B cell (primary cell): ENCODE measurements around the gene TMPRSS11D. TPM values are rescaled to one million over a fixed set of nuclear protein-coding genes. Genes with fewer than 3 reads are reported as not detected.

Source experiments
- ATAC-seq: fragments of 200-7000 bp; cut with Tn5 transposase; one replicate; pipeline ENCODE4 v1.10.0; 2021; ENCODE audit warnings: low read depth, mild to moderate bottlenecking, moderate number of reproducible peaks, moderate library complexity
- CTCF ChIA-PET: fragments of 350-600 bp; sonication (Branson Sonifier 250); formaldehyde crosslinking; loops from one replicate; lab custom pipeline; 2021; ENCODE audit warnings: antibody characterized with exemption, inconsistent platforms; lab: Charles Lee
- POLR2A ChIA-PET: fragments of 350-600 bp; sonication (Branson Sonifier 250); formaldehyde crosslinking; loops from one replicate; lab custom pipeline; 2021; ENCODE audit warnings: antibody characterized with exemption; lab: Charles Lee
- DNase-seq: peaks from one replicate; pipeline ENCODE4 v3.0.0; 2013
- H2AFZ ChIP-seq: 2 replicates; pipeline ENCODE4 v1.6.1; 2012; ENCODE audit warnings: mild to moderate bottlenecking, low read depth, low read length; ENCODE audit not compliant: insufficient read depth, poor library complexity, severe bottlenecking
- H3K27ac ChIP-seq, 2 donors: 1 replicate in 1 of 2; 2 replicates in 1 of 2; pipeline ENCODE4 v1.5.1; 2012 to 2013; ENCODE audit warnings: low read length in 2 of 2, mild to moderate bottlenecking in 2 of 2, moderate library complexity in 1 of 2
- H3K27me3 ChIP-seq, 4 experiments: fragments of 200-600 bp in 1 of 4; sonication (generic) in 1 of 4; replicated peaks in 1 of 4; 1 replicate in 2 of 4; 2 replicates in 2 of 4; pipeline versions ENCODE4 v1.6.1 to v1.7.0; 2013 to 2016; ENCODE audit warnings: low read length in 3 of 4, mild to moderate bottlenecking in 2 of 4, mixed read lengths in 1 of 4, moderate library complexity in 1 of 4; ENCODE audit not compliant: insufficient read depth in 4 of 4, control insufficient read depth in 3 of 4; ENCODE audit errors: control extremely low read depth in 1 of 4
- H3K36me3 ChIP-seq, 2 experiments: replicated peaks in 1 of 2; 1 replicate in 1 of 2; 2 replicates in 1 of 2; pipeline versions ENCODE4 v1.6.1 to v1.7.1; 2013; ENCODE audit warnings: low read length in 1 of 2; ENCODE audit not compliant: insufficient read depth in 2 of 2, control insufficient read depth in 1 of 2; ENCODE audit errors: control extremely low read depth in 1 of 2, extremely low read depth in 1 of 2
- H3K4me1 ChIP-seq, 2 donors: fragments of 200-600 bp in 1 of 2; sonication (generic) in 1 of 2; 1 replicate in 1 of 2; 2 replicates in 1 of 2; pipeline versions ENCODE4 v1.5.1 to v1.6.1; 2013 to 2017; ENCODE audit warnings: low read length in 2 of 2; ENCODE audit not compliant: control insufficient read depth in 2 of 2, insufficient read depth in 2 of 2
- H3K4me2 ChIP-seq: replicated peaks from 2 replicates; pipeline ENCODE3; 2012; ENCODE audit warnings: mild to moderate bottlenecking, low read depth, low read length; ENCODE audit not compliant: poor library complexity, severe bottlenecking
- H3K4me3 ChIP-seq, 5 experiments: fragments of 200-600 bp in 1 of 5; sonication (generic) in 1 of 5; 1 replicate in 3 of 5; 2 replicates in 2 of 5; pipeline versions ENCODE4 v1.5.1 to v1.7.0; 2011 to 2016; ENCODE audit warnings: low read length in 4 of 5, mild to moderate bottlenecking in 4 of 5, low read depth in 2 of 5, control low read depth in 1 of 5, moderate library complexity in 1 of 5; ENCODE audit not compliant: insufficient read depth in 1 of 5; ENCODE audit errors: control extremely low read depth in 1 of 5, extremely low read depth in 1 of 5
- H3K79me2 ChIP-seq: fragments of 200-600 bp; sonication (generic); one replicate; pipeline ENCODE4 v1.6.0; 2016; ENCODE audit warnings: low read length; ENCODE audit not compliant: control insufficient read depth, insufficient read depth
- H3K9ac ChIP-seq: fragments of 200-600 bp; sonication (generic); 2 replicates; pipeline ENCODE4 v1.6.1; 2017; ENCODE audit warnings: mild to moderate bottlenecking, low read length, moderate library complexity
- H3K9me3 ChIP-seq, 3 donors: one replicate each; pipeline versions ENCODE4 v1.6.1 to v1.7.1; 2013; ENCODE audit warnings: low read length in 2 of 3; ENCODE audit not compliant: control insufficient read depth in 2 of 3, insufficient read depth in 1 of 3; ENCODE audit errors: control extremely low read depth in 1 of 3
- H4K20me1 ChIP-seq: 2 replicates; pipeline ENCODE4 v1.6.0; 2012; ENCODE audit warnings: mild to moderate bottlenecking, low read length; ENCODE audit not compliant: insufficient read depth, control insufficient read depth, poor library complexity, severe bottlenecking
- H3K27ac Mint-ChIP-seq: one replicate; pipeline ENCODE4 v1.8.0; 2021; ENCODE audit warnings: mixed read lengths
- H3K27me3 Mint-ChIP-seq: one replicate; pipeline ENCODE4 v1.8.0; 2021; ENCODE audit warnings: mixed read lengths
- H3K4me1 Mint-ChIP-seq: one replicate; pipeline ENCODE4 v1.8.0; 2021; ENCODE audit warnings: mixed read lengths
- H3K4me3 Mint-ChIP-seq: one replicate; pipeline ENCODE4 v1.8.0; 2021; ENCODE audit warnings: mixed read lengths
- H3K9me3 Mint-ChIP-seq: one replicate; pipeline ENCODE4 v1.8.0; 2022; ENCODE audit warnings: mixed read lengths; ENCODE audit not compliant: insufficient read depth
- CTCF ChIP-seq: fragments of 200-600 bp; IDR thresholded peaks from one replicate; pipeline ENCODE4 v1.8.0; 2022; ENCODE audit warnings: antibody characterized with exemption, mild to moderate bottlenecking
- EZH2 ChIP-seq: IDR thresholded peaks from 2 replicates; pipeline ENCODE4 v1.6.1; 2012; ENCODE audit warnings: borderline replicate concordance, low read depth, mild to moderate bottlenecking, moderate library complexity, low read length; ENCODE audit not compliant: insufficient read depth, poor library complexity, severe bottlenecking
- WGBS: methylation state at CpG from one replicate; pipeline ENCODE4 v1.1.5; 2013; ENCODE audit warnings: missing lambda C conversion rate; ENCODE audit not compliant: insufficient coverage; 5-methylcytosine and 5-hydroxymethylcytosine counted together
- intact Hi-C: fragments of 100-400 bp; cut with micrococcal nuclease; formaldehyde crosslinking; loops from one replicate; pipeline ENCODE4 v1.10.0; 2022
- polyA minus RNA-seq: library from RNA; depleted of rRNA, polyadenylated mRNA; stranded (reverse); fragments of >200 nt; gene quantifications from 2 replicates; pipeline ENCODE4 v1.2.3, GENCODE V29; 2012
- polyA plus RNA-seq: library from polyadenylated mRNA; depleted of rRNA; stranded (reverse); fragments of >200 nt; gene quantifications from 2 replicates; pipeline ENCODE4 v1.2.3, GENCODE V29; 2012
- total RNA-seq, 2 donors: library from RNA; stranded (reverse); fragments of 120-200 nt in 1 of 2; gene quantifications; 1 replicate in 1 of 2; 2 replicates in 1 of 2; pipeline versions ENCODE4 v1.2.3 to v1.2.4, GENCODE V29; 2013 to 2022

TMPRSS11D gene
- total RNA-seq = not detected in 2 replicates
- total RNA-seq (2013) = not detected
- polyA plus RNA-seq = not detected in 2 replicates
- not detected in 2 replicates for polyA minus RNA-seq

GRCh38 chr4:67883902-67884301 is at the start of gene TMPRSS11D:
Gene TMPRSS11D, minus strand, starts transcription at chr4:67884002. Its CDS starts 69 bp downstream, at chr4:67883933.
- ATAC-seq (no peak), DNase-seq (no peak)
- Histone ChIP-seq H3K4me3 (no peak within 1 kb of the TSS), H3K4me2 (no peak within 1 kb of the TSS), H4K20me1 (no peaks in the 10 kb centered on the region), H3K36me3 (no peaks in the 10 kb centered on the region), H3K79me2 (no peaks in the 10 kb centered on the region), H3K27ac (no peak within 1 kb of the TSS), H3K9me3 (no peaks in the 10 kb centered on the region), H3K27me3 (no peaks in the 10 kb centered on the region), H3K4me1 (no peaks in the 10 kb centered on the region), H2AFZ (no peak within 1 kb of the TSS), H3K9ac (no peak within 1 kb of the TSS)
- ChIA-PET POLR2A (no interaction called here), CTCF (interaction anchor here (0.5 kb wide), 1 partner anchor 208 kb away, joined by 3 read pairs; no protein-coding TSS in a partner anchor)
- peaks cover 15% of the 10 kb centered on the region for H3K27me3 Mint-ChIP-seq
- no peak for TF ChIP-seq CTCF
- no peak for TF ChIP-seq EZH2
- H3K4me1 Mint-ChIP-seq = no peaks in the 10 kb centered on the region
- H3K4me3 Mint-ChIP-seq = no peak within 1 kb of the TSS
- H3K27ac Mint-ChIP-seq = no peak within 1 kb of the TSS
- no CpG with 5 or more reads among the region's 1 CpG for WGBS
- intact Hi-C loops = no loop called here
- no peaks in the 10 kb centered on the region for H3K9me3 Mint-ChIP-seq

- ChIA-PET POLR2A (no interaction called here), CTCF (no interaction called here)
- H3K79me2 ChIP-seq = no peaks in the 10 kb centered on the region
- intact Hi-C loops = no loop called here
- Mint-ChIP-seq H3K4me1 (peaks cover 2% of the 10 kb centered on the region), H3K27ac (no peak overlapping the region), H3K4me3 (no peak overlapping the region), H3K27me3 (peaks cover 6% of the 10 kb centered on the region), H3K9me3 (peaks cover under 1% of the 10 kb centered on the region)
- TF ChIP-seq EZH2 = no peak
- TF ChIP-seq CTCF = no peak
- no peaks in the 10 kb centered on the region for H3K27me3 ChIP-seq
- DNase-seq (no peak), ATAC-seq (no peak)
- H3K9ac ChIP-seq = no peak overlapping the region
- 93% methylated on average over 3 of the region's 5 CpGs for WGBS
- no peaks in the 10 kb centered on the region for H4K20me1 ChIP-seq
- no peak overlapping the region for H3K4me3 ChIP-seq
- no peak overlapping the region for H2AFZ ChIP-seq
- no peak overlapping the region for H3K27ac ChIP-seq
- no peak overlapping the region for H3K4me2 ChIP-seq
- H3K9me3 ChIP-seq = peaks cover 0 to 2% (median 0%) of the 10 kb centered on the region in 3 donors
- no peaks in the 10 kb centered on the region for H3K36me3 ChIP-seq
- no peaks in the 10 kb centered on the region for H3K4me1 ChIP-seq
Measured at GRCh38 chr4:67933038-67933437, 49.2 kb upstream of the TMPRSS11D start.
